HL-60/S4 treated with phorbol 12-myristate 13-acetate at 8.2 ng/mL for 4 days and 3 days (cell line): ENCODE measurements around the gene ZFYVE21.

Source experiments
- in situ Hi-C: fragments of 300-500 bp; cut with MboI; formaldehyde crosslinking; loops from 2 replicates; pipeline ENCODE4 v1.15.0; 2022; ENCODE audit warnings: low sequenced_read_pairs

The ZFYVE21 gene

GRCh38 chr14:103704708-103705107 is 10.9 kb upstream of the ZFYVE21 start:
- in situ Hi-C loops, result no loop called here

GRCh38 chr14:103705118-103705503 is 10.5 kb upstream of the ZFYVE21 start:
- in situ Hi-C loops, result no loop called here

- in situ Hi-C loops, result no loop called here
Observed at GRCh38 chr14:103705504-103706284, 9.9 kb upstream of the ZFYVE21 start.

GRCh38 chr14:103706551-103707328 is 8.9 kb upstream of the ZFYVE21 start:
- in situ Hi-C loops, result no loop called here

GRCh38 chr14:103707329-103708263 is 8.0 kb upstream of the ZFYVE21 start:
- in situ Hi-C loops, result no loop called here

GRCh38 chr14:103708750-103709187 is 6.8 kb upstream of the ZFYVE21 start:
- in situ Hi-C loops, result no loop called here

- in situ Hi-C loops, result no loop called here
Observed at GRCh38 chr14:103709814-103710213, 5.8 kb upstream of the ZFYVE21 start.

GRCh38 chr14:103710771-103711377 is 4.7 kb upstream of the ZFYVE21 start:
- in situ Hi-C loops, result no loop called here

GRCh38 chr14:103711516-103712431 is 3.8 kb upstream of the ZFYVE21 start:
- in situ Hi-C loops, result no loop called here

GRCh38 chr14:103712633-103713247 is 2.9 kb upstream of the ZFYVE21 start:
- in situ Hi-C loops, result no loop called here

- in situ Hi-C loops, result no loop called here
Observed at GRCh38 chr14:103713304-103714062, 2.1 kb upstream of the ZFYVE21 start.

GRCh38 chr14:103714063-103714724 is 1.4 kb upstream of the ZFYVE21 start:
- in situ Hi-C loops, result no loop called here

GRCh38 chr14:103716091-103716801 is 636 bp downstream of the ZFYVE21 start:
- in situ Hi-C loops, result no loop called here

GRCh38 chr14:103716899-103717411 is 1.3 kb downstream of the ZFYVE21 start:
- in situ Hi-C loops, result no loop called here

GRCh38 chr14:103718572-103718971 is 3.0 kb downstream of the ZFYVE21 start:
- in situ Hi-C loops, result no loop called here

- in situ Hi-C loops, result no loop called here
Observed at GRCh38 chr14:103719751-103720150, 4.1 kb downstream of the ZFYVE21 start.
